Brain microvascular endothelial cell (primary cell): ENCODE results near the gene NOM1.

Source experiments
- DNase-seq: peaks from one replicate; pipeline ENCODE4 v3.0.0-alpha.2; 2020
- H3K27ac ChIP-seq: fragments of 250-450 bp; sonication (Bioruptor Pico); 2 replicates; pipeline ENCODE4 v1.5.1; 2020; ENCODE audit warnings: mild to moderate bottlenecking, moderate library complexity
- H3K27me3 ChIP-seq: fragments of 250-450 bp; sonication (Bioruptor Pico); replicated peaks from 2 replicates; pipeline ENCODE4 v1.5.1; 2020; ENCODE audit warnings: mild to moderate bottlenecking
- H3K36me3 ChIP-seq: fragments of 250-450 bp; sonication (Bioruptor Pico); replicated peaks from 2 replicates; pipeline ENCODE4 v1.5.1; 2020; ENCODE audit warnings: mild to moderate bottlenecking
- H3K4me3 ChIP-seq: 2 replicates; pipeline ENCODE4 v1.5.1; 2011; ENCODE audit warnings: low read depth, mild to moderate bottlenecking, control low read depth, low read length, moderate library complexity
- in situ Hi-C: cut with HindIII; loops from 2 replicates; pipeline ENCODE4 v1.10.0; 2017; ENCODE audit warnings: low sequenced_read_pairs, low pct_ligation_motif_present
- TF ChIP-seq, protein P1 (sequence below): IDR thresholded peaks from 2 replicates; pipeline ENCODE4 v1.5.1; 2011; ENCODE audit warnings: low read depth, mild to moderate bottlenecking, moderate library complexity, low read length, control low read depth, inconsistent platforms; ENCODE audit errors: missing control alignments

NOM1 gene

GRCh38 chr7:157017149-157017548 lies 67.6 kb downstream of the NOM1 start:
- no peaks in the 10 kb centered on the region for H3K36me3 ChIP-seq
- in situ Hi-C loops: no loop called here

DNA sequence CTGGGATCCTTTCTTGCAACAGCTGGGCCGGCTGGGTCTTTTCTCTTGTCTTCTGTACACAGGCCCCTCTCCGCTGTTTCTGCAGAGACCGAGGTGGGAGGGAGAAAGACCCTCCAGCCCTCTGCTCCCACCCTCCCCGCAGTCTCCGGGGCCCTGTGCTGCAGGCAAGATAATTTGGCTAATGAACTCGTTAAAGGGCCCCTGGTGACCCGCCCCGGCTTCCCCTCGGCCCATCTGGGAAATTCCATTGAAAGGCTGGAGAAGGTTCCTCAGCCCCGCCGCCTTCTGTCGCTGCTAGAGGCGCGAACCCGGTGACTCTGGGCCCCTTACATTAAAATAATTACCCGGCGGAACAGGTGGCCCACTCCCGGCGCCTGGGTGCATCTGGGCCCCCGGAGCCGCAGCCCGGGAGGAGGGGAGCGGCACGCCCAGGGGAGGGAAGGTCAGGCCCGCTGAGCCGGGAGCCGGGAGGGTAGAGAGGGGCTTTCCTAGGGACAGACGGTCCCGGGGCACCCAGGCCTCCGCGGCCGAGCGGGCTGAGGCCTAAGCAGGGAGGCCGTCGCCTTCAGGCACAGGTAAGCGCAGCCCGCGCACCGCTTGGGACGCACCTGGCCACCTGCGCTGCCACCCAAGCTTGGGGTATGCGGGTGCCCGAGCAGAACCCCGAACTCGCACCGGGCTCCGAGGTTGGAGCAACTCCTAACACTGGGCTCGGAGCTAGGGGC lies 68.3 kb downstream of the NOM1 start:
- Histone ChIP-seq H3K4me3 (no peak overlapping the region), H3K27me3 (peaks cover 99% of the 10 kb centered on the region), H3K36me3 (no peaks in the 10 kb centered on the region), H3K27ac (no peak overlapping the region)
- TF ChIP-seq, protein P1, sequence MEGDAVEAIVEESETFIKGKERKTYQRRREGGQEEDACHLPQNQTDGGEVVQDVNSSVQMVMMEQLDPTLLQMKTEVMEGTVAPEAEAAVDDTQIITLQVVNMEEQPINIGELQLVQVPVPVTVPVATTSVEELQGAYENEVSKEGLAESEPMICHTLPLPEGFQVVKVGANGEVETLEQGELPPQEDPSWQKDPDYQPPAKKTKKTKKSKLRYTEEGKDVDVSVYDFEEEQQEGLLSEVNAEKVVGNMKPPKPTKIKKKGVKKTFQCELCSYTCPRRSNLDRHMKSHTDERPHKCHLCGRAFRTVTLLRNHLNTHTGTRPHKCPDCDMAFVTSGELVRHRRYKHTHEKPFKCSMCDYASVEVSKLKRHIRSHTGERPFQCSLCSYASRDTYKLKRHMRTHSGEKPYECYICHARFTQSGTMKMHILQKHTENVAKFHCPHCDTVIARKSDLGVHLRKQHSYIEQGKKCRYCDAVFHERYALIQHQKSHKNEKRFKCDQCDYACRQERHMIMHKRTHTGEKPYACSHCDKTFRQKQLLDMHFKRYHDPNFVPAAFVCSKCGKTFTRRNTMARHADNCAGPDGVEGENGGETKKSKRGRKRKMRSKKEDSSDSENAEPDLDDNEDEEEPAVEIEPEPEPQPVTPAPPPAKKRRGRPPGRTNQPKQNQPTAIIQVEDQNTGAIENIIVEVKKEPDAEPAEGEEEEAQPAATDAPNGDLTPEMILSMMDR: no peak
- in situ Hi-C loops: no loop called here
- DNase-seq: no peak

More at GRCh38 chr7:157017149-157017548, 67.6 kb downstream of the NOM1 start:
- TF ChIP-seq, protein P1: no peak
- no peak for DNase-seq
- H3K27me3 ChIP-seq: peaks cover 97% of the 10 kb centered on the region
- no peak overlapping the region for H3K27ac ChIP-seq
- no peak overlapping the region for H3K4me3 ChIP-seq

DNA sequence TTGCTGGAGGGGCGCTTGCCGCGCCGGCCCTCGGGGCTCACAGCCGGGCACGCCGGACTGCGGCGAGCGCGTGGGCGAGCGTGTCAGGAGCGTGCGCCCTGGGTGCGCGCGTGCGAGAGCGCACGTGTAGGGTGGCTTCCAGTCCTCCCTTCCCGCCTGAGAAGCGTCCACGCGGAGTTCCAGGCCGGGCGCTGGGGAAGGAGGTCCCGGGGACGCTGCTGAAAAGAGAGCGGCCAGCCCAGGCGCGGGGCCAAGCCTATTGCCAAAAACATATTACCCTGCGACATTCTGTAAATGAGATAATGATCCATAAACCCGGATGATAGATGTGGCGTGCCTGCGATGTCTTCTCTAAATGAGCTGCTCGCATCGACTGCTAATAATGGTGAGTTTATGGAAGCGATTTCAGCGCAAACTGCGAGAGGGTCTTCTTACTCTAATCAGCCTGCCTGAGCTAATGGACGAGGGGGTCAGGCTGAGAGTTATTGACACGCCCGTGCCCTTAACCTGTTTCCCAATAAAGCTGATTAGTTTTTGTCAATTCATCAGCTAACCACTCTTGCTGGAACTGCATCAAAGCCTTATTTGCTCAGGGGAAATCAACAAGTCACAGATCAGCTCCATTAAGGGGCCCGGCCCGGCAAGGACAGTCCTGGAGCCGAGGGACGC lies 69.0 kb downstream of the NOM1 start:
- TF ChIP-seq, protein P1: no peak
- Histone ChIP-seq H3K27me3 (peaks cover 99% of the 10 kb centered on the region), H3K27ac (no peak overlapping the region), H3K36me3 (no peaks in the 10 kb centered on the region), H3K4me3 (no peak overlapping the region)
- no peak for DNase-seq
- in situ Hi-C loops: no loop called here

GRCh38 chr7:157018997-157019608 lies 69.6 kb downstream of the NOM1 start:
- in situ Hi-C loops: no loop called here
- H3K4me3 ChIP-seq: no peak overlapping the region
- TF ChIP-seq, protein P1: no peak
- no peak overlapping the region for H3K27ac ChIP-seq
- no peaks in the 10 kb centered on the region for H3K36me3 ChIP-seq
- peaks cover 95% of the 10 kb centered on the region for H3K27me3 ChIP-seq
- no peak for DNase-seq

DNA sequence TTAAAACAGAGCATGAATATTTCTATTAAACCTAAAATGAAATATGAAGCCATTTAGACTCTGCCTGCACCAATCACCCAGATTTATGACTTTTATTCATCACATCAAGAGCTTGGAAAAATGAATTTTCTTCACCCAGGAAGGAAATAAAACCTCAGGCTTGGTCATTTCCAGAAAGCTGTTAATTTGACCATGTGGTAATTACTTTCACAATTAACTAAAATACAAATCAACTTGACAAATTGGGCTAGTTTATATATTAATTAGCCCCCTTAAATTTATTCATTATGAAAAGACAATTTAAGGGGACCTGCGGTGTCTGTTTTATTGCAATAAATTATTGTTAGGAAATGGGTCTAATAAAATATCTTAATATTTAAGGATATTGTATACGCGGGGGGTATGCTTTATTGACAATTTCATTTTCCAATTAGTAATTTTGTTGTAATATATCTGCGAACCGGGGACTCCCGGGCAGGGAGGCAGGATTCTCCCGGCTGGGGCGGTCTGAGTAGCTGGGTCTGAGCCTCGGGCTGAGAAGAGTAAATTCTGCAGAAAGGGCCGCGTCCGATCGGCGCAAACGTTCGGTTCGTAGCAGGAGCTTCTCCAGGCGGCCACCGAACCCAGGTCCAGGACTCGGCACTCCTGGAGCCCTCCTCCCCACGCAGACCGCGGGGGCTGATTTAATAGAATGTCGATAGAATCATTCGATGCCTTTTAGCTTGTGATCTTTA lies 70.4 kb downstream of the NOM1 start:
- Histone ChIP-seq H3K36me3 (no peaks in the 10 kb centered on the region), H3K4me3 (no peak overlapping the region), H3K27ac (no peak overlapping the region), H3K27me3 (peaks cover 95% of the 10 kb centered on the region)
- in situ Hi-C loops: no loop called here
- TF ChIP-seq, protein P1: no peak
- no peak for DNase-seq
